Fibroblast of pulmonary artery (primary cell): Measurements from ENCODE around the gene FANK1.
"Not testable (repeated sequence)": the region's sequence is repeated elsewhere in the genome, so short reads cannot be mapped to it uniquely, and the experiment has no call there.

Experiments
- DNase-seq: peaks from one replicate; pipeline ENCODE4 v3.0.0-alpha.2; 2010; ENCODE audit warnings: low read depth
- H3K4me3 ChIP-seq: replicated peaks from 2 replicates; pipeline ENCODE4 v1.5.1; 2011; ENCODE audit warnings: low read depth, mild to moderate bottlenecking, control low read depth, low read length, moderate library complexity
- TF ChIP-seq, protein P1 (sequence below): IDR thresholded peaks from 2 replicates; pipeline ENCODE4 v1.5.1; 2011; ENCODE audit warnings: mild to moderate bottlenecking, control low read depth, low read length, inconsistent platforms; ENCODE audit errors: missing control alignments

FANK1 gene

GRCh38 chr10:125895130-125896087 is 955 bp upstream of the FANK1 start:
- H3K4me3 ChIP-seq: peak overlapping the region; percentile 75
- peak; percentile 61 for DNase-seq

DNA sequence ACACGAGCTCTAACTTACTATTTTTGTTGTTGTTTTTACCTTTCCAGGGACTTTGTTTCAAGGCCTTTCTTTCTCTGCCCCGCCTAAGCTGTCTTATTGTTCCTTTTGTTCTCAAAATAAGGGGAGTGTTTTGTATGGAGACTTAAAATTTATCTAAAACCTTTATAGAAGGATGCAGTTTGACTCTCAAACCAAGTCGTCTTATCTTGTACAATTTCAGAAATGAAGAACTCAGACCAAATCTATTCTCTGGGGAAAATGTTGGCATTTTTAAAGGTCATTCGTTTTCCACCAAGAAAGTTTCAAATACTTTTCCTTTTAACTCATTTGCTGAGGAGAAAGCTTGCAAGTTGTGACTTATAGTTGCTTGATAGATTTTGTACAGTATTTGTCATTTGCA is 953 bp downstream of the FANK1 start:
- H3K4me3 ChIP-seq: peak overlapping the region; percentile 75

DNA sequence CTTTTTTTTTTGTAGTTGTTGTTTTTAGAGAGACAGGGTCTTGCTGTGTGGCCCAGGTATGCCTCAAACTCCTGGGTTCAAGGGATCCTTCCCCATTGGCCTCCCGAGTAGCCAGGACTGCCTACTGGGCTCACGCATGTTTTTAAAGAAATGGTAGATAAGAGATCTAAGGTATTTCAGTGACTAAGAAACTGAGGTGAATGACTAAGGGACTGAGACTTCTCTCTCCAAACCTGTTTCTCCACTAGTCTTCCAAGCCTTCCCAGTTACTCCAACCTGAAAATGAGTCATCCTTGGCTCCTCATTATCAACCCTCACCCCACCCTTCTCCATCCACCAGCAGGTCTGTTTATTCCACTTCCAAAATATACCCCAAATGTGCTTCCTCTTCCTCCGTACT is 4.6 kb downstream of the FANK1 start:
- DNase-seq: not testable (repeated sequence)

More for the DNA sequence above, 953 bp downstream of the FANK1 start:
- DNase-seq: not testable (repeated sequence)

DNA sequence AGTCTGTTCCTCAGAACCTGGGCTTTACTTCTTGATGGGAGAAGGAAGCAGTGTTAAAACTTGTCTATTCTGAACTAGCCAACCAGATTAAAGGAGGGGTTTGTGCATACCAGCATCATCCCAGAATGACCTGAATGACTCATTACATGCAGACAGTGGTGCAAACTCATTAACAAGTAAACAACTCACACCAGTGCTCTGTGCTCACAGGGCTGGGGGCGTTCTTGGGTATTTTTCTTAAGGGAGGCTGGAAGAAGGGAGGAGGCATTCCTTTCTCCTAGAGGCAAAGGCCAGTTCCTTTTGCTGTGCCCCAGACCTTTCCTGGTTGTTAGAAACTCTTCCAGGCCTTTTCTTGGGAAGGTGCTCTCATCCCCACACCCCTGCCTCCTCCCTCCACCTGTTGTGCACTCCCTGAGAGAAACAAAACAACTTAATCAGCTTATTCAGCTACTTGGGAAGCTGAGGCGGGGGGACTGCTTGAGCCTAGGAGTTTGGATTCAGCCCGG is 6.8 kb downstream of the FANK1 start:
- not testable (repeated sequence) for H3K4me3 ChIP-seq

More for the DNA sequence above, 4.6 kb downstream of the FANK1 start:
- not testable (repeated sequence) for H3K4me3 ChIP-seq

GRCh38 chr10:125905069-125905994 is 9.0 kb downstream of the FANK1 start:
- not testable (repeated sequence) for DNase-seq, H3K4me3 ChIP-seq

More for the DNA sequence above, 6.8 kb downstream of the FANK1 start:
- DNase-seq: not testable (repeated sequence)

DNA sequence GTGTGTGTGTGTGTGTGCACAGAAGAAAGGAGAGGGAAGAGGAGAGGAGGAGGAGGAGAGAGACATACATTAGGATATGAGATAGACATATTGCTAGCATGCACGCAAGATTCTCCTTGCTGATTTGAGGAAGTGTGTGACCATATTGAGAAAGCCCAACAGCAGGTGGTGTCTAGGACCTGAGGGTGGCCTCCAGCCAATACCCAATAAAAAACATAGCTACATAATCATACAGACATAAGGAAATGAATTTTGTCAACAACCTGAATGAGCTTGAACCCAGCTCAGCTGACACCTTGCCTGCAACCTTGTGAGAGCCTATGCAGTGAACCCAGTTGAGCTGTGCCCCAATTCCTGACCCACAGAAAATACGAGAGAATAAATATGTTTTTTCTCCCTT is 11.2 kb downstream of the FANK1 start:
- H3K4me3 ChIP-seq, DNase-seq: not testable (repeated sequence)

DNA sequence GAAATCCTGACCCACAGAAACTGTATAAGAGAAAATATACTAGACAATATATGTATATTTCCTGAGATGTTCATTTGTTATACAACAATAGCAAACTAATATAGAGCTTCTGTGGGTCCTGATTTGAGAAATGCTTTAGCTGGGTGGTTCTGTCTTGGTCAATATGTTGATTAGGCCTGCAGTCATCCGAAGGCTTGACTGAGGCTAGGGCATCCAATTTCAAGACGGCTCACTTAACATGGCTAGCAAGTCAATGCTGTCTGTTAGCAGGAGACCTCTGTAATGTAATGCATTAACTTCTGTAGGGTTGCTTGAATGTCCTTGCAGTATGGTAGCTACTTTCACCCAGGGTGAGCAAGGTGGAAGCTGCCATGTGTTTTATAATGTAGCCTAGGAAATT is 12.4 kb downstream of the FANK1 start:
- not testable (repeated sequence) for H3K4me3 ChIP-seq, DNase-seq

DNA sequence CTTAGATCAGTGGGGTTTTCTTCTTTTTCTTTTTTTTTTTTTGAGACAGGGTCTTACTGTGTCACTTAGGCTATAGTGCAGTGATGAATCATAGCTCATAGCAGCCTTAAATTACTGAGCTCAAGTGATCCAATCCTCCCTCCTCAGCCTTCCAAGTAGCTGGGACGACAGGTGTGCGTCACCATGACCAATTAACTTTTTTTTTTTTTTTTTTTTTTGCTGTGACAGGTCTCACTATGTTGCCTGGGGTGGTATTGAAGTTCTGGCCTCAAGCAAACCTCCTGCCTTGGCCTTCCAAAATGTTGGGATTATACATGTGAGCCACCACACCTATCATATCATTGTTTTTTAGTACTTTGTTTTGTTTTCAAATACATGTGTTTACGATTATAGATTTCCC is 13.1 kb downstream of the FANK1 start:
- not testable (repeated sequence) for H3K4me3 ChIP-seq, DNase-seq

DNA sequence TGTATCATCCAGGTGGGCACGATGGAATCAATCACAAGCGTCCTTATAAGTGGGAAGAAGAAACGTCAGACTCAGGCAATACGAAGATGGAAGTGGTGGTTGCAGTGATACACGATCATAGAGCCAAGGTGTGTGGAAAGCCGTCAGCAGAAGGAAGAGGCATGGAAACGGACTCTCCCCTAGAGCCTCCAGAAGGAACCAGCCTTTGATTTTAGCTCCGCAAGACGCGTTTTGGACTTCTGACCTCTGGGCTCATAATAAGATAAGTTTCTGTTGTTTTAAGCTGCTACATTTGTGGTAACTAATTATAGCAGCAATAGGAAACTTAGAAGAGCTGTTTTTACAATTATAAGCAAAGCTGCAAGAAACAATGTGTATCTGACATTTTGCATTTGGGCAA is 14.8 kb downstream of the FANK1 start:
- DNase-seq: no peak
- no peak overlapping the region for H3K4me3 ChIP-seq
- TF ChIP-seq, protein P1, sequence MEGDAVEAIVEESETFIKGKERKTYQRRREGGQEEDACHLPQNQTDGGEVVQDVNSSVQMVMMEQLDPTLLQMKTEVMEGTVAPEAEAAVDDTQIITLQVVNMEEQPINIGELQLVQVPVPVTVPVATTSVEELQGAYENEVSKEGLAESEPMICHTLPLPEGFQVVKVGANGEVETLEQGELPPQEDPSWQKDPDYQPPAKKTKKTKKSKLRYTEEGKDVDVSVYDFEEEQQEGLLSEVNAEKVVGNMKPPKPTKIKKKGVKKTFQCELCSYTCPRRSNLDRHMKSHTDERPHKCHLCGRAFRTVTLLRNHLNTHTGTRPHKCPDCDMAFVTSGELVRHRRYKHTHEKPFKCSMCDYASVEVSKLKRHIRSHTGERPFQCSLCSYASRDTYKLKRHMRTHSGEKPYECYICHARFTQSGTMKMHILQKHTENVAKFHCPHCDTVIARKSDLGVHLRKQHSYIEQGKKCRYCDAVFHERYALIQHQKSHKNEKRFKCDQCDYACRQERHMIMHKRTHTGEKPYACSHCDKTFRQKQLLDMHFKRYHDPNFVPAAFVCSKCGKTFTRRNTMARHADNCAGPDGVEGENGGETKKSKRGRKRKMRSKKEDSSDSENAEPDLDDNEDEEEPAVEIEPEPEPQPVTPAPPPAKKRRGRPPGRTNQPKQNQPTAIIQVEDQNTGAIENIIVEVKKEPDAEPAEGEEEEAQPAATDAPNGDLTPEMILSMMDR: no peak

DNA sequence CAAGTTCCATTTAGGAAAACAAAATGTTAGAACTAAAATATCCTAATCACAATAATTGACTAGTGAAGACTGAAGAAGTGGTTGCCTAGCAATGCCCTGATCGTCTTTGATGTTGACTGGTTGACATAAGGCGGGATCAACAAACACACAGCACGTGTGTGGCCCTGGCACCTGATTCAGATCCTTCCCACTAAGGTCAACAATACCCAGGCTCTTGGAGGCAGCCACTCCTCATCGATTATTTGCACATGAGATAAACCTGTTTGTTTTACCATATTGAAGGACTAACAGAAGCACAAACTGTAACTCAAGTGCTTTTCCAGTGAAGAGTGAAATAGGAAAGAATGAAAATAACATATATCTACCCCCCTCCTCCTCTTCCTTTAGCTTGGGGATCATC is 15.6 kb downstream of the FANK1 start:
- TF ChIP-seq, protein P1: no peak
- no peak for DNase-seq
- no peak overlapping the region for H3K4me3 ChIP-seq

DNA sequence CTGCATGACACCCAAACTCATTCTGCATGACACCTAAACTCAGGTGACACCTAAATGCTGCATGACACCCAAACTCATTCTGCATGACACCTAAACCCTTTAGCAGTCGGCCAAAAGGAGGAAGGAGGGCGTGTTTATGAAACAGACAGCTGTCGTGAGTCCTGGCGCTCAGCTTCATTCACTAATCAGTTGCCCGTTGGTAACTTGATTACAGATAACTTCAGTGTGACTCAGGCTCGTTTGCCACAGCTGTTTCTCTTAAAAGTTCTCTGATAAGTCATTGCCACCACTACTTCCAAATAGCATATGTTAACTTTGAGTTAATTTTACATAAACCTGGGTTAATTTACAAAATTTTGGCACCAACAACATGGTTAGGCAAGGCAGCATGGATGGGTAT is 16.9 kb downstream of the FANK1 start:
- not testable (repeated sequence) for DNase-seq, H3K4me3 ChIP-seq
